HG02623 (cell line): Measurements from ENCODE around the gene C18orf32.
"Not testable (repeated sequence)": the region's sequence is repeated elsewhere in the genome, so short reads cannot be mapped to it uniquely, and the experiment has no call there.

ENCODE experiments used
- ATAC-seq: cut with Tn5 transposase; IDR thresholded peaks from one replicate; pipeline ENCODE4 v1.9.1; 2021; ENCODE audit warnings: moderate library complexity; ENCODE audit not compliant: unreplicated experiment

The C18orf32 gene

DNA sequence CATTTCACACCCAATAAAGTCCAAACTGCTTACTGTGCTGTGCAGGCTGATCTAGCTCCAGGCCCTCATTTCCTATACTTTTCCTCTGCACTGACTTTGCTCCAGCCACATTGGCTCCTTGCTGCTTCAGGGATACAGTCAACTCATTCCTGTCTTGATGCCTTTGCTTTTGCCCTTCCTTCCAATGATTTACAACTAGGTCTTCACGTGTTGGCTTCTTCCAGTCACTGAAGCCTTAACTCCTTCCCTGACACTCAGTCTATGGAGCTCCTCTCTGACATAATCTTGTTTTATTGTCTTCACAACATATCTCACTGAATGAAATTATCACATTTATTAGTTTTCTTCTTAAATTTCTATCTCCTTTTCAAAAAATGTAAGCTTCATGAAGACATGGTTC lies 16.9 kb upstream of the C18orf32 start:
- ATAC-seq: no peak

DNA sequence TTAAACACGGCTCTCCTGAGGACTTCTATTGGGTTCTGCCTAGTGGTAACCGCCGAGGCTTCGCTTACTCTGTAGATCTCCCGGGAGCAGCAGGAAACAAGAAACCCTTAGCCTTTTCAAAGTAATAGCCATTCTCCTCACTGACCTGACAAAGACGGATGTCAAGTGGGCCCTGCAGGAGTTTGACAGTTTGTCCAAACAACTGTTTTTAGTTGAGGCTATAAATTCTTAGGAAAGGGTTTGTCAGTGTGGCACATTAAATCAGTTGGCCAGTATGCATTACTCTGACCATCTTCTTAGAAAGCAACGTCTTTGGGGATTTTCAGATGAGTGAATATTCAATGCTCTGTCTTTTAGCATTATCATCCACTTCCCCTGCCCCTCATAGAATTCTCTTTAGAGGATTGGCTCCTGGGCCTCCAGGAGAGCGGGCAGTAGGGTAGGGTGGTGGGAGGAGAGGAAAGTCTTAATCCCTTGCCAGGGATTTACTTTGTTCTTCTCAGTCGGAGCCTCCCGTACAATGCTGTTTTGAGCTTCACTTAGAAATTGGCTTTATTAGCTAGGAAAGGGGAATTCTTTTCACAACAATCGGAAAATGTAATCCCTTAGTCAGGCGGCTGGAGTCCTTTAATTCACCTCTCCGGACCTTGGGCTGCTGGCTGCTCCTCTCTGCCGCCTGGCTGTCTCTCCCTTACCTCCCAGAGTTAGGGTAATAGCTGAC lies 13.3 kb upstream of the C18orf32 start:
- ATAC-seq: no peak

DNA sequence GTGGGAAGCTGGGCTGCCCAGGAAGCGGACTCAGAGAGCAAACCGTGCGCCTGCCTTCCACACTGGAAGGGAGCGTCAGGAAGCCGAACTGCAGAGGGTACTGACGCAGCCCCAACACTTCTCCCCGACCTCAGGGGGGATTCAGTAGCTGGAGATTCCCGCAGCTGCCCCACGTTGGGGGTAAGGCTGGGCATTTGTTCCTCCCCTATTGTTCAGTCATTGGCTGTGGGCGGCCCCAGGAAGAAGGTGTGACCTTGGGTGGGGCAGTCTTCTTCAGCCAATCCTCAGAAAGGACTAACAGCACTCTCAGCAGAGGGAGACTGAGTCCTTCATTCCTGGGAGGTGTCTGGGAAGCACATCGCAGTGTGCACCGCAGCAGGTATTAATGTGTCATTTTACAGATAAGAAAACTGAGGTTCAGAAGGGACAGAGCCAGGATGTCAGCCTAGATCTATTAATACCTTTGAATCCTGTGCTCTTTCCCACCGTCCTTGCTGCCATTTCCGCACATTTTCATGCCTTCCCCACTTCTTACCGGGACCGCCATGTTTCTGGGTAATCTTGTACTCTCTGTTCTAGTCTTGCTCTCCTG lies 12.1 kb upstream of the C18orf32 start:
- ATAC-seq: no peak

DNA sequence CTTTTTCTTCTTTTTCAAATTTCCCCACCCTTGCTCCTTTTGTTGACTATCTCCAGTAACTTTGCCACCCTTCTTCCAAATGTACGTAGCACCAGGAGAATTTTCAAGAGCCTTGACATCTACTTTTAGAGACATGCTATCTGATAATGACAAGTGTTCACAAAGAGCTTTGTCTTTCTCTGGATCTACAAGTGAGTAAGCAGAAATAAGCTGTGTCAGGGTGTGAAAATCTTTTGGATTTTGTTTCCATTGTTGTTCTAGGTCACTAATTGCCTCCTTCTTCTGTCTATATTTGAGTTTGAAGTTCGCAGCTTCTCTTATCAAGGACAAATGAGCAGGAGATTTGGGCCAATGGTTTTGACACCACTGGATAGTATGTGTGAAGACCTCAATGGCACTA lies 8.4 kb upstream of the C18orf32 start:
- ATAC-seq: no peak

DNA sequence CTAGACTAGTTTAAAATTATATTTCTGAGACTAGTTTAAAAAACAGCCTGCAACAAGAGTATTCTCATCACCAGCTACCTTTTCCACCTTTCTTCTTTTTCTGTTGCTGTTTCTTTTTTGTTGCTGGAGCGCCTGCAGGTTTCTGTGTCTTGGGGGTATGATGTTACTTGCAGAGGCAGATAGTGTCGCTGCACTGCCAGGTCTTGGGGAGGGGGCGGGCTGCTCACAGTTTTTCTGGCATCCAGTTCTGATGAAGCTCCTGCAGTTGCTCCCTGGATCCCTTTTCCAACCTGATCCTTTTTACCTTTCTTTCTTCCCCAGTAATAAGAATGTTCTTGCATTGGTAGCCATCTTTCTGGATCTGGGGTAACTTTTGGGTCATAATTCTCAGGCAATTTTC lies 8.0 kb upstream of the C18orf32 start:
- no peak for ATAC-seq

DNA sequence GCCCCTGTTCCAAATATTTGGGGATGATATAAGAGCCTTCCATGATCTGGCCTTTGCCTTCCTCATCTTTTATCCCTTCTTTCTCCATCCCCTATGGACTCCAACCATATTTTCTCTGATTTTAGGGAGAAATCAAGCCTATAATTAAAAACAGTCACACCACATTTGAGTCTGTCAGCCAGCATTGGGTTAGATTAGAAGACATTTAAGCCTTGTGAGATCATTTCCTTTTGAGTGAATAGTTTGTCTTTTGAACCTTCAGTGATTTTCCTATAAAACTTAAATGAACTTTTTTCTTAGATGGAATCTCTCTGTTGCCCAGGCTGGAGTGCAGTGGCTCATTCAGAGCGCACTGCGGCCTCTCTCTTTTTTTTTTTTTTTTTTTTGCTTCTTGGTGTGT lies 7.6 kb upstream of the C18orf32 start:
- ATAC-seq: no peak

DNA sequence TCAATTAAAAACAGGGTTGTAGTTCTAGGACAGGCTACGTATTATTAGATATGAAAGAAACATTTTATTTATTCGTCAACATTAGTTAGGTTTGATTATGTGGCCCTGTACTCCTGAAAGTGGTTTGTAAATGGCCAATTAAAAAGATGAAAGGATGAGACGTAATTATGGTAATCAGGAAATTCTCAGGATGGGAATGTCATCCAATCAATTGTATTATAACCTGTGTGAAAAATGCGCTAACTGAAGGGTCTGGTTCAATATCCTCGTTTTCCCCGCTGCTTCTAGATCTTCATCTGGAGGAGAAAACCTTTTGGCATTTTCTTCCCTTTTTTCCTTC lies 5.6 kb upstream of the C18orf32 start:
- no peak for ATAC-seq

DNA sequence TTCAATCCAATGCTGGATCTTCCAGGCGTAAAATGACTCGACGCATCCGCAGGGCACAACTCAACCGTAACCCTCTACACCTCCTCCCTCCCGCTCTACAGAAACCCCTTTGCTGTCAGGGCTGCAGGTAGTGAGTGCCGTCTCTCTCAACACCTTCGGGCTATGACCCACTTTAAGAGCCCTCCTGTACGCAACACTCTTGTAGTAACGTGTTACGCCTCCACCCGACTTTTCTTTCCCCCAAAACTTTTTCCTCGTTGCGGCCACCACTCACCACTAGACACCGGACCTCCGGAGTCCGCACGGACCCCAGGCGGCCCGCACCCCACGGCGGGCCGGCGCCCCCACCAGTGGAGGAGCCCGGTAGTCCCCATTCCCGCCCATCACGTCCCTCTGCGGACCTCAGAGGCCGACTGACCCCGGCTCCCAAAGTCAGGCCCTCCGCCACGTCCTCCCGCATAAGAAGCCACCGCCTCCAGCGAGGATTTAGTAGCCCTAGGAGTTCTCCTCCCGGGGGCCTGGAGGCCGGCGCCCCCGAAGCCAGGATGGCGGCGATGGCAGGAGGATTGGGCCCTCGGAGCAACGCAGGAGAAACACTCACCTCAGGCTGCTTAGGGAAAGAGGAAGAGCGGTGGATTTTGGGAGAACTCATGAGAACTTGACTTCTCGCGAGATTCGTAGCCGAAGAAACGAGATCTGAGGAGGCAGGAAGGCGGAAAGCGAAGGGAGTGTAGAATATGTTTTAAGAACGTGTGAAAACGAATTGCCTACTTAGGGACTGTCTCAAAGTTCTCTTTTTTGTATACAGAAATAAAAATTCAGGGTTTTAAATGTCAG lies 5.0 kb upstream of the C18orf32 start, which contains the start of gene RPL17:
Gene RPL17 (minus strand): TSS at position 609 of the 837 bp plus-strand sequence.
- peak; percentile 79 for ATAC-seq

DNA sequence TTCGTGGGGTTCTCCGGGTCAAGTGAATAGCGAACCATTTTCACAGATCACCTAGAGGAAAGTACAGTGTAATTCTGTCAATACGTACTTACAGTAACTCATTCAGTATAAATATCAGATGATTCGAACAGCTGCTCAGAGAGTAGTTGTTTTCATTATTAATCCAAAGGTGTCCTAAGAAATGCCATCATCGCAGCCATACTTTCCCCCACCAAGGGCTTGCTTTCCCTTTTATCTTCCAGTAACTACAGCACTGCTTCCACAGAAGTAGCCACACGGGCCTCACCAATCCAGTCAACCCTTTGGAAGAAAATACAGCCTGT lies 4.5 kb upstream of the C18orf32 start:
- no peak for ATAC-seq

DNA sequence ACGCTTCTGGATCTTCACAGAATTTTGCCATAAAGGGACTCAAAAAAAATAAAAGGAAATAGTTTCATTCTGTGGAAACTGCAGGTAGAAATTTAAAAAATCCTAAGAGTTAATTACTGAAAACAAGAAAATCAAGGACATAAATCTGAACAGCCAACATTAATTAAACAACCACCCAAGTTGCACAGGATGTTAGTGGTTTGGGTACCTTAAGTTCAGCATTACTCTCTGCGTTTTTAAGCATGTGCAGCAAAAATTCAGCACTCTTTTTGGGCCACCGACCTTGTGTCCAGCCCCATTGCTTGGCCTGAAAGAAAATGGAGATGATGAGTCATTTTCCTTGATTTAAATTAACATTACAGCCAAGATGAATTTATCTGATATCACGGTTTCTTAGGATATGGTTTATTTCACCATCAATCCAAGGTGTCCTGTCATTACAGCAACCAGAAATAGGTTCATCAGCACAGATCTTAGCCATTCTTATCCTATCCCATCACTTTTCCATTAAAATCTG lies 3.3 kb upstream of the C18orf32 start:
- ATAC-seq: no peak

DNA sequence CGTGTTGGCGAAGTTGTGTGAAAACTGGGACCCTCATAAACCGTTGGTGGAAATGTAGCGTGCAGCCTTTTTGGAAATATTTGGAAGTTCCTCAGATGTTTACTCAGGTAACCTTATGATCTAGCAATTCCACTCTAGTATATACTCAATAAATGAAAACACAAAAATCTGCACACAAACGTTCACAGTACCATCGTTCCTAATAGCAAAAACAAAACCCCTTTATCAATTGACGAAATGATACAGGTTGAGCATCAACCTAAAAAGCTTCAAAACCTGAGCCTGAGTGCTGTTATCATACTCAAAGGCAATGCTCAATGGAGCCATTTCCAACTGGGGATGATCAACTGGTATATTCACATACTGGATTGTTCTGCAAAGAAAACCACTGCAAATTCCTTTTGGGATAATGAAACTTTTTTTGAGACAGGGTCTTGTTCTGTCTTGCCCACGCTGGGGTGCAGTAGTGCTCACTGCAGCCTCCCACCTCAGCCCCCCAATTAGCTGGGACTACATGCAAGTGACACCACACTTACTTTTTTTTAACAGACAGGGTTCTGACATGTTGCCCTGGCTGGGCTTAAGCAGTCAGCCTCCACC lies 777 bp upstream of the C18orf32 start:
- no peak for ATAC-seq

DNA sequence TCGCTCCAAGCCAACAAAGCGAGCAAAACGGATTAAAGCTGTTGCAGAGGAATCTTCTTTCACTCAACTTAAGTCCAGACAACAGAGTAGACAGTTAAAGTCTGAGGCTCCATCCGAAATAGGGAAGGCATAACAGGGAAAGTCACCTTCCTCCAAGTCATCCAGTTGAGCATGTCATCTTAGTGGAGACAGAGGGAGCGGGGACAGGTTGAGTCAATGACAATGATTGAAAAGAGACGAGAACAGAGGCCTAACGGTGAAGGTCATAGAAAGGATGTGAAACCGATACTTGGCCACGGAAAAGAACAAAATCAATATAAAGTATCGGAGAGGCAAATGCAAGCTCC lies 455 bp downstream of the C18orf32 start:
- peak; percentile 14 for ATAC-seq

DNA sequence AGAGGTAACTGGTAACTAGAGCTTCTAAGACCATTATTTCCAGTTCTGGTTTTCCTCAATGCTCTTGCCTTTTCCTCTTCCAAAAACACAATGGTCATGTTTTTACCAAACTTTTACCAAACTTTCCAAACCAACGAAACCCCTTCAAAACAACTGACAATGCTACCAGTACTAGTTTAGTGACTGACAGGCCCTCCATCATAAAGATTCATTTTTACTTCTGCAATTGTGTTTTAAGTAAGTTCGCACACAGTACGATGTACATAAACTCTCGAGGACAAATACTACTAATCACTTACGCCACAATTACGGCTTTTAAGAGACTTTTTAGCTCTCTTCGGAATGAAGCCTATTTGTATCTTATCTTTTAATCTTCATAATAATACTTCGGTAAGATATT lies 900 bp downstream of the C18orf32 start:
- no peak for ATAC-seq

DNA sequence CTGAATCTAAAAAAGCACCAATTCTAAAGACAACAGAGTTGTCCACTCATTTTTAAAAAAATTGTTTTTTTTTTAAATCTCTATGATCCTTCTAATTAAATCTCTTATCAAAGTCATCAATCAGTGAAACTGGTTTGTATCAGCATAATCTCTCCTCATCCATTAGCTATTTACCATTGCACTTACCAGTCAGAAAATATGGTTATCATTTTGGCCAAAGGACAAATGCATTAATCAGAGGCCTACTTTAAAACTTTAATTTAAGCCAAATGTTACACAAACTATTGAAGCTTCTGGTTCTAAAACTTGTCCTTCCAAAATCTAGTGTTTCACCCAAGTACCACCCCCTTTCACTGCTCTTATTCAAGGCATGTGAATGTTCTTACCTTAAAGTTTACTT lies 3.8 kb downstream of the C18orf32 start:
- ATAC-seq: no peak

DNA sequence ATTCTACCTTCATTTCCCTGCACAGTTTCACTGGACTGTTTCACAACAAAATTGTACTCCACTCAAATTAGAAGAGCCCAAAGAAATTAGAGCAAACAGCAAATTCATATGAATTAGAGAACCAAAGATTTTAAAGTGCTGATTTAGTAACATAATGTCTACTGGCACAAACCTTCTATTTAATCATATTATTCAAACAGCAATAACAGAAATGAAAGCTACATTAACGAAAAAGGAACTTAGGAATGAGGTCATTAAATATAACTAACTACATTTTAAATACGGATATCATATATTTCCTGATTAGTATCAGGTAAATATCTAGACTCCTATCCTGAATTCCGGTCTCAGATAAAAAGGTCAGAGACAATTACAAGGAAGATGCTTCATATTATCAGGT lies 5.1 kb downstream of the C18orf32 start:
- no peak for ATAC-seq

DNA sequence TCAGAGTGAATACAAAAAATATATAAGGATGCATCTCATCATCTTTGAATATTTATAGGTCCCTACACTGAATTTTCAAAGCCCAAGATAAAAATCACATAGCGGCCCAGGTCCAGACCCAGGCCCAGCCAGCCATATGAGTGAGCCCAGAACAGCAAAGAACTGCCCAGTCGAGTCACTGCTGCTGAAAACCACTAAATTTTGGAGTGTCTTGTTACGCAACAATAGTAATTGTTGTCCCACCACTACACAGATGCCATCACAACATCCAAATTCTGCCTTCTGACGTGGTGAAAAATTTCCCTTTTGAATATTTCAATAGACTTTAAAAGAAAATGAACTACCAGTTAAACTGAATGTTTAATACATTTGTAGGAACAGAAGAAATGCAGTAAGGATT lies 5.7 kb downstream of the C18orf32 start:
- no peak for ATAC-seq

DNA sequence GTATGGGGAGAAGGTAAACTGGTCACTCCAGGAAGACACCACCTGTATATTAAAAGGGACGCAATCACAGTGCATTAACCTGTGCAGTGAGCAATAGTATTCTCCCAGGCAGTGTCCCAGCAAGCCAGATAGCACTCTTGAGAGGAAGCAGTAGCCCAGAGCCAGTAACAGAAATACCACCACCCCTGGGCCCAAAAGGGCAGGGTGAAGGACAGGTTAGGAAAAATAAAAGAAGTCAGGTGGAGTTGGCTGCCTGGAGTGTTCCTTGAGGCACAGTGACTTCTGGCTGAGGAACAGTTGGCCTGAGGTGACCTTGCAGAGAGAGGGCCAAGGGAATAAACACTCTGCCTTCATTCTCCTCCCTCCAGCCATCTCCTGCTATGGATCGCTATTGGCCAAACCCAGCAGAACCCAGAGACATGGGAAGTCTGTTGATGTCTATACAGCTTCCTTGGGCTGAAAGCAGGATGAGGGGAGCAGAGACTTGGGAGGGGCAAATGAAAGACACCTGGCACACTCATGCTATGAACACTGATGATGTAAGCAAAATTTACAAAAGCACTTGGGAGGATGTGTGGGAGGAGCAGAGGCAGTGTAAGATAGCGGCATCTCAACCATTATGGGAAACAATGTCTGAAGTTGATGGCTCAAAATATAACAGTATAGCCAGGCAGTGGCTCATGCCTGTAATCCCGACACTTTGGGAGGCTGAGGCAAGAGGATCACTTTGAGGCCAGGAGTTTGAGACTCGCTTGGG lies 7.5 kb downstream of the C18orf32 start:
- ATAC-seq: no peak

DNA sequence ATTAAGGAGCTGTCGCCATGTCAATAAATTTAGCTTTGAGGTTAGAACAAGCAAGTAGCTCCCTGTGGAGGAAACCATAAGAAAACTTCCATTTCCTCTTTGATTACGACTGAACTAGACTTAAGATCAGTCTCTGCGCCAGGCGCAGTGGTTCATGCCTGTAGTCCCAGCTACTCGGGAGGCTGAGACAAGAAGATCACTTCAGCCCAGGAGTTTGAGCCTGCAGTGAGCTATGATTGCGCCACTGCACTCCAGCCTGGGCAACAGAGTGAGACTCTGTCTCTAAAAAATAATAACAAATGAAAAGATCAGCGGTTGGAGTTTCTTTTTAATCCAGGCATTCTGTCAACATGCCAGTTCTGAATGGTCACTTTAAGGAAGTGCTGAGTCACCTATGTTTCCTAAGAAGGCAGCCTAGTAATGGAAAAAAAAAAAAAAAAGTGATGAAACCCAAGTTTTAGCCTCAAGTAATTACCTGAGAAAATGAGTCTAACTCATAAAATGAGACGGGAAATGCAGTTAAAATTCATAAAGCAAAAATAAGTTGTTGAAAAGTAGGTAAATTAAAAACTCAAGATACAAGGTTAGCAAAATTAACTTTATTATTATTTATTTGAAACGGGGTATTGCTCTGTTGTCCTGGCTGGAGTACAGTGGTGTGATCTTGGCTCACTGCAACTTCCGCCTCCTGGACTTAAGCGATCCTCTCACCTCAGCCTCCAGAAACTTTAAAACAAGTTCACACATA lies 10.2 kb downstream of the C18orf32 start:
- ATAC-seq: no peak

DNA sequence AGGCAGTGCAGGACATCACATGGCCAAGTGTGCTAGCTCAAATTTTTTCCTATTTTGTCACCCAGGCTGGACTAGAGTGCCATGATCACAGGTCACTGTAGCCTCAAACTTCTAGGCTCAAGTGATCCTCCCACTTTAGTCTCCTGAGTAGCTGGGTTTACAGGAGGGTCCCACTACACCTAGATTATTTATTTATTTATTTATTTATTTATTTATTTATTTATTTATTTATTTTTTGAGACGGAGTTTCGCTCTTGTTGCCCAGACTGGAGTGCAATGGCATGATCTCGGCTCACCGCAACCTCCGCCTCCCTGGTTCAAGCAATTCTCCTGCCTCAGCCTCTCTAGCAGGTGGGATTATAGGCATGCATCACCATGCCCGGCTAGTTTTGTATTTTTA lies 12.1 kb downstream of the C18orf32 start:
- ATAC-seq: not testable (repeated sequence)

DNA sequence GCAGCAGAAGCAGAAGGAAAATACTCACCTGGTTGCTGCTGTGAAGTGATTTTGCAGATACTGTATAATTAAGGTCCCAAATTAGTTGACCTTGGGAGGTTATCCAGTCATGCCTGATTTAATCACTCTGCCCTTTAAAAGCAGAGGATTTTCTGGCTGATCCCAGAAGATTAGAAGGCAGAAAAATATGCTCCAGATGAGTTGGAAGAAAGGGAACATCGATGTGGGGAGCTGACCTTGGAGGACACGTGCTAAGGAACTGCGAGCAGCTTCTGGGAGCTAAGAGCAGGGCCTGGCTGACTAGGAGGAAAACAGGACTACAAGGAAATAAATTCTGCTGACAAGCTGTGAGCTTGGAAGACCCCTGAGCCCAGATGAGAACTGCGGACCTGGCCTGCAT lies 13.3 kb downstream of the C18orf32 start:
- ATAC-seq: no peak
